ENCODE results near the gene MAT2B. TPM values are rescaled to one million over a fixed set of nuclear protein-coding genes. Genes with fewer than 3 reads are reported as not detected.

MAT2B gene
- total and polyA plus RNA-seq, 9 of the 15 experiments (the other 6 are each of a cell fraction or from before 2014, with no cell fraction given): 32.0 to 57.7 (median 43.6) TPM

DNA sequence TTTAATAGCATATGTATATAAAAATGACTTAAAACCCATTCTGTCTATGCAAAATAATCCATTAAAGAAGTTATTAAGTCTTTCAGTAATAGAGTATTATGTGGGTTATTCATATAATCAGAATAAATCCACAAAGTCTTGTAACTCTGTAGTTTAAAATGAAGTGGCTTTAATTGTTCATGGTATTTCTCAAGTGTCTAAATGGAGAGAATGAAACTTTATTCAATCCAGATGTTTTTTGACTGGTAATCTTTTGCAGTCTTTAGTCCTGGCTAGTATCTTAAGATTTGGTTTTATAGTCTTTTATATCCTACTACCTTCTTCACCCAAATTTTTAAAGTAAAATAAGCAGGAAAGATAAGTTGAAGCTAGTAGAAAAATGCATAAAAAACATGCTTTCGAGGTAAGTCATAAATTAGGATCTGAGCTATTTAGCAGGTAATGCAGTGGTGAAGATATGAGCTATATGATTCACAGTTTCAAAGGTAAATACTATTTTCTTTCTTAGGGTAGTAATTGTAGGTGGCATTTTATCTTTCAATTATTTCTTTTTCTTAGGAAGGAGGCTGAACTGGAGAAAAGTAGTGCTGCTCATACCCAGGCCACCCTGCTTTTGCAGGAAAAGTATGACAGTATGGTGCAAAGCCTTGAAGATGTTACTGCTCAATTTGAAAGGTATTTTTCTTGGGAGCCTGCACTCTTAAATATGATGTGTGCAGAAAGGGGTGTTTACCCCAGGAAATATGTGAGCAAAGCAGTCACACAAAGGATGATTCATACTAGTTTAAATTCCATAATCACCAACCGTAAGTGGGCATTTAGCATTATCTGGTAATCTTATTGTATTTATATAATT is 27.1 kb upstream of the MAT2B start (continued):
- TF ChIP-seq ZNF398 (CRISPR knock-in tag; IDR thresholded peaks at IDR 0.05): no peak
- no peak for TF ChIP-seq TBP (optimal IDR thresholded peaks at IDR 0.05; ENCODE audit: low read depth, low read length)
- no peak for TF ChIP-seq E2F3 (CRISPR knock-in tag; IDR thresholded peaks at IDR 0.05)

GRCh38 chr5:163478982-163479271 is 26.5 kb upstream of the MAT2B start:
- Histone ChIP-seq H3K9me1 (ENCODE audit: control insufficient read depth, insufficient read depth, low read length) (no peaks in the 10 kb centered on the region), H3K9ac (ENCODE audit: insufficient read depth in 1 of 2, low read depth in 2 of 2, low read length in 2 of 2) (no peak overlapping the region), H3K4me2 (ENCODE audit: insufficient read depth, low read length) (no peak overlapping the region), H3K27ac (ENCODE audit: extremely low read depth, low read depth, low read length) (no peak overlapping the region), H4K20me1 (replicated peaks; ENCODE audit: control insufficient read depth, insufficient read depth, low read length) (no peaks in the 10 kb centered on the region), H3K27me3 (ENCODE audit: control insufficient read depth in 2 of 2, insufficient read depth in 2 of 2, low read length in 2 of 2) (no peaks in the 10 kb centered on the region), H3K4me1 (replicated peaks in 1 of 2; ENCODE audit: control insufficient read depth in 2 of 2, insufficient read depth in 2 of 2, low read length in 2 of 2) (no peaks in the 10 kb centered on the region), H2AFZ (ENCODE audit: low read depth, low read length) (no peak overlapping the region), H3K36me3 (ENCODE audit: control insufficient read depth, insufficient read depth, low read length) (peaks cover 92% of the 10 kb centered on the region), H3K79me2 (ENCODE audit: control insufficient read depth, insufficient read depth, low read length) (no peaks in the 10 kb centered on the region), H3K9me3 (replicated peaks; ENCODE audit: control insufficient read depth, insufficient read depth, low read depth, low read length) (no peaks in the 10 kb centered on the region), H3K4me3 (no peak overlapping the region)
- in situ Hi-C loops (cut with MboI) (no loop called here), intact Hi-C loops (cut with micrococcal nuclease) (no loop called here)
- no TSS peak for BruUV-seq (replicated peaks)
- FAIRE-seq (no peak), DNase-seq (ENCODE audit: extremely low read depth in 1 of 4, low spot score in 3 of 4) (no peak), ATAC-seq (no peak)
- ChIA-PET CTCF (ENCODE audit: low intra/inter-chr PET ratio) (no interaction called here), POLR2A (interaction anchor here (0.9 to 1.2 kb wide), 2 partner anchors 10 to 17 kb away, joined by 3 to 4 read pairs; no protein-coding TSS in a partner anchor)
- WGBS (ENCODE audit: insufficient coverage, low coverage, missing lambda C conversion rate): 100% methylated on average over 1 of the region's 1 CpG
- TF ChIP-seq FOXK1 (CRISPR knock-in tag; IDR thresholded peaks at IDR 0.05; ENCODE audit: borderline replicate concordance) (no peak), ZFP30 (CRISPR knock-in tag; IDR thresholded peaks at IDR 0.05; ENCODE audit: borderline replicate concordance) (no peak), MCM7 (IDR thresholded peaks at IDR 0.05) (no peak), TRIM24 (IDR thresholded peaks at IDR 0.05) (no peak), ZNF12 (CRISPR knock-in tag; IDR thresholded peaks at IDR 0.05) (no peak), MYBL2 (IDR thresholded peaks at IDR 0.05; ENCODE audit: low read depth) (no peak), MYBL2 (CRISPR knock-in tag; IDR thresholded peaks at IDR 0.05; ENCODE audit: borderline replicate concordance) (no peak), PHB (CRISPR knock-in tag; IDR thresholded peaks at IDR 0.05) (no peak), POU5F1 (IDR thresholded peaks at IDR 0.05; ENCODE audit: borderline replicate concordance, low read depth, low read length, partially characterized antibody) (no peak), JUNB (CRISPR knock-in tag; conservative IDR thresholded peaks at IDR 0.05) (no peak), SRSF9 (IDR thresholded peaks at IDR 0.05; ENCODE audit: borderline replicate concordance, low read depth, low read length) (no peak), POLR2G (IDR thresholded peaks at IDR 0.05; ENCODE audit: low read depth, low read length) (no peak), MAZ (CRISPR knock-in tag; conservative IDR thresholded peaks at IDR 0.05 in 1 of 2, IDR thresholded peaks at IDR 0.05 in 1 of 2) (no peak)
- TF ChIP-seq, protein P1, sequence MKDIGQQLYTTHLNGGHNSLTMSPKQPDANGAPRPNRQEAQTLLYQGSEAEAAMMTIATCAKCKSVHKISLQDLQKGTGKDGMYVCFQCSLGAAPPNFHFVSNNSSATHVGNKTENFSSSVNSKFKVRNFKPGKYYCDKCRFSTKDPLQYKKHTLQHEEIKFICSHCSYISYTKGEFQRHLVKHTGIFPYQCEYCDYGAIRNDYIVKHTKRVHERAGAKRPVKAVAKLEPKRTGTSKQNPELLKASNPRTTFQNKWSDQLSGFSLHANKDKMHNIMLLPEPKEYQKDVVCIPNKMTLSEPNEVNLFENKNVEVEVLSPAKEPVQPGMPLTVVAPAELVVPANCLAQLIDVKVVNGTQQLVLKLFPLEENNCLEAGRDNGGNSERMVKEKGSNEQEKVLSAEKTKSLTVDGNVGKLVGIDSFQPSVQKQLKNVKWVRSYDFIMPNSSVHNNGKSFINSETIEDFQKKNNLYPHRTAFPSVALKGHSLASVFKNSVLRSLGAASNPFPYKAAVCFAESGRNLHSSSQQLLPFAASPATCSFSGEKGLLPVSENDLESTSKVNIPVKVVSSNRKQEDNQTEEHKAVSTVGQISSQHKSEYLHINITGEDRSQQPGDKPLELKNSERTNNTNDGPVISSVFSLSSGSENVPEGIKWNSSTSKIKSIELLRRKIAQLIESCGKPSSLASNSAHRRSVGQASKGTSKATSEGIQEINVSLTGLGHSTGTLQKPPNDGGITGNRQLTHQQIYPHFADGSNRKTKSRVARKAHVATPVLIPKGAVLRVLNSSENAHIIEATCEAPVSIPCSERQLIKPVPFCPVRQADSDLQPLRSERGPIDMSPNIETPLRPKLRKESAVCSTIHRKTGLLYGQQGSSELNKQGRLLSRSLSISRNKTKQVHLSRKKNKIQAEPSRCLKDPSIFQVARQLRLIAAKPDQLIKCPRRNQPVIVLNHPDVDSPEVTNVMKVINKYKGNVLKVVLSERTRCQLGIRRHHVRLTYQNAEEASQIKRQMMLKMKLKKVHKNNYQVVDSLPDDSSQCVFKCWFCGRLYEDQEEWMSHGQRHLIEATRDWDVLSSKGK (CRISPR knock-in tag; IDR thresholded peaks at IDR 0.05): no peak

All from K562 (cell line).